GM21786 (cell line): ENCODE measurements around the gene MTARC2.
A peak's percentile ranks its signal among the peaks of the same experiment; 100 is the strongest.
"Not testable (repeated sequence)": the region's sequence is repeated elsewhere in the genome, so short reads cannot be mapped to it uniquely, and the experiment has no call there.

ENCODE experiments used
- ATAC-seq: cut with Tn5 transposase; IDR thresholded peaks from one replicate; pipeline ENCODE4 v1.9.1; 2021; ENCODE audit not compliant: unreplicated experiment

Gene MTARC2

GRCh38 chr1:220730486-220730885 is 17.6 kb upstream of the MTARC2 start:
- ATAC-seq = no peak

- ATAC-seq = no peak
Observed at GRCh38 chr1:220732137-220732536, 16.0 kb upstream of the MTARC2 start.

GRCh38 chr1:220732621-220733020 is 15.5 kb upstream of the MTARC2 start:
- peak; percentile 22 for ATAC-seq

GRCh38 chr1:220733086-220733601 is 15.0 kb upstream of the MTARC2 start:
- ATAC-seq = peak; percentile 89

GRCh38 chr1:220734571-220735326 is 13.4 kb upstream of the MTARC2 start:
- ATAC-seq = no peak

GRCh38 chr1:220736283-220736682 is 11.8 kb upstream of the MTARC2 start:
- ATAC-seq = not testable (repeated sequence)

- ATAC-seq = no peak
Observed at GRCh38 chr1:220741349-220741748, 6.8 kb upstream of the MTARC2 start.

GRCh38 chr1:220741825-220742224 is 6.3 kb upstream of the MTARC2 start:
- ATAC-seq = no peak

GRCh38 chr1:220742520-220742919 is 5.6 kb upstream of the MTARC2 start:
- no peak for ATAC-seq

- ATAC-seq = no peak
Observed at GRCh38 chr1:220746851-220747250, 1.3 kb upstream of the MTARC2 start.

- peak; percentile 12 for ATAC-seq
Observed at GRCh38 chr1:220747437-220748088, 559 bp upstream of the MTARC2 start.

- no peak for ATAC-seq
Observed at GRCh38 chr1:220748936-220749335, 814 bp downstream of the MTARC2 start.

GRCh38 chr1:220750131-220750515 is 2.0 kb downstream of the MTARC2 start:
- no peak for ATAC-seq

- ATAC-seq = no peak
Observed at GRCh38 chr1:220751111-220751510, 3.0 kb downstream of the MTARC2 start.

GRCh38 chr1:220754212-220754917 is 6.2 kb downstream of the MTARC2 start:
- no peak for ATAC-seq

GRCh38 chr1:220754918-220755295 is 6.8 kb downstream of the MTARC2 start:
- ATAC-seq = no peak

GRCh38 chr1:220755309-220755708 is 7.2 kb downstream of the MTARC2 start:
- no peak for ATAC-seq

- no peak for ATAC-seq
Observed at GRCh38 chr1:220757441-220757840, 9.3 kb downstream of the MTARC2 start.

GRCh38 chr1:220759147-220759546 is 11.0 kb downstream of the MTARC2 start:
- no peak for ATAC-seq

- ATAC-seq = no peak
Observed at GRCh38 chr1:220761688-220762427, 13.7 kb downstream of the MTARC2 start.

- no peak for ATAC-seq
Observed at GRCh38 chr1:220764757-220765156, 16.6 kb downstream of the MTARC2 start.
